HepG2 (cell line): ENCODE results near the gene TMEM117. TPM values are rescaled to one million over a fixed set of nuclear protein-coding genes. Genes with fewer than 3 reads are reported as not detected.

Source experiments
- ATAC-seq: fragments of 200-7000 bp; cut with Tn5 transposase; 3 replicates; pipeline ENCODE4 v1.9.1; 2020; ENCODE audit warnings: mild to moderate bottlenecking, moderate library complexity
- BruUV-seq: library from RNA; stranded (reverse); fragments of 400-500 nt; replicated peaks from 2 replicates; lab custom pipeline; 2021; lab: Mats Ljungman, UMichigan
- CTCF ChIA-PET: fragments of 300-600 bp; formaldehyde crosslinking; extraction: SDS; loops from one replicate; lab custom pipeline; 2021; ENCODE audit warnings: low total read pairs, inconsistent platforms, low intra/inter-chr PET ratio; lab: Yijun Ruan, JAX
- POLR2A ChIA-PET: fragments of 350-600 bp; sonication (Branson Sonifier 250); formaldehyde crosslinking; loops from one replicate; lab custom pipeline; 2020; ENCODE audit warnings: antibody characterized with exemption, inconsistent platforms; lab: Yijun Ruan, JAX
- DNase-seq: peaks from one replicate; pipeline ENCODE4 v3.0.0-alpha.2; 2015; ENCODE audit warnings: low spot score
- FAIRE-seq: peaks from 3 replicates; lab custom pipeline; 2011; peaks lifted over from hg19 to GRCh38; lab: Jason Lieb, UNC
- H2AFZ ChIP-seq: one replicate; pipeline ENCODE4 v1.6.1; 2011; ENCODE audit warnings: low read length, inconsistent platforms
- H3K27ac ChIP-seq: fragments of 300-600 bp; 3 replicates; pipeline ENCODE4 v1.8.0; 2011; ENCODE audit warnings: mixed run types, mild to moderate bottlenecking, mixed read lengths, low read length, inconsistent platforms; ENCODE audit not compliant: insufficient read depth; ENCODE audit errors: extremely low read length
- H3K27me3 ChIP-seq, 2 experiments: fragments of 200-600 bp in 1 of 2; 2 replicates in 1 of 2; 3 replicates in 1 of 2; pipeline versions ENCODE4 v1.6.0 to v1.8.0; 2011; ENCODE audit warnings: low read length in 2 of 2, mild to moderate bottlenecking in 2 of 2, moderate library complexity in 2 of 2, inconsistent platforms in 1 of 2; ENCODE audit not compliant: insufficient read depth in 2 of 2, control insufficient read depth in 1 of 2
- H3K36me3 ChIP-seq, 2 experiments: fragments of 200-600 bp in 1 of 2; replicated peaks in 1 of 2; 2 replicates in 1 of 2; 3 replicates in 1 of 2; pipeline versions ENCODE4 v1.5.1 to v1.8.0; 2011; ENCODE audit warnings: low read length in 2 of 2, inconsistent platforms in 1 of 2; ENCODE audit not compliant: insufficient read depth in 2 of 2, control insufficient read depth in 1 of 2
- H3K4me1 ChIP-seq: 2 replicates; pipeline ENCODE4 v1.5.1; 2012; ENCODE audit warnings: low read length, inconsistent platforms; ENCODE audit not compliant: insufficient read depth
- H3K4me2 ChIP-seq: 2 replicates; pipeline ENCODE4 v1.6.0; 2011; ENCODE audit warnings: low read depth, low read length, inconsistent platforms
- H3K4me3 ChIP-seq, 3 experiments: fragments of 200-600 bp in 1 of 3; sonication (generic), shearing (Covaris generic) in 1 of 3; replicated peaks in 1 of 3; 2 replicates each; pipeline ENCODE4 v1.5.1; 2011 to 2016; ENCODE audit warnings: low read length in 3 of 3, inconsistent platforms in 2 of 3, low read depth in 2 of 3, mild to moderate bottlenecking in 2 of 3, control low read depth in 1 of 3, mixed read lengths in 1 of 3; ENCODE audit not compliant: insufficient read depth in 1 of 3
- H3K79me2 ChIP-seq: one replicate; pipeline ENCODE4 v1.6.1; 2011; ENCODE audit warnings: low read length, inconsistent platforms; ENCODE audit not compliant: insufficient read depth
- H3K9ac ChIP-seq: 2 replicates; pipeline ENCODE4 v1.6.0; 2011; ENCODE audit warnings: mild to moderate bottlenecking, low read depth, low read length, inconsistent platforms; ENCODE audit not compliant: insufficient read depth
- H3K9me3 ChIP-seq: 2 replicates; pipeline ENCODE4 v1.5.1; 2012; ENCODE audit warnings: mild to moderate bottlenecking, low read length
- H4K20me1 ChIP-seq: 2 replicates; pipeline ENCODE4 v1.6.0; 2011; ENCODE audit warnings: inconsistent platforms, mild to moderate bottlenecking, low read length, moderate library complexity; ENCODE audit not compliant: insufficient read depth
- ARNT2 ChIP-seq: sonication (generic); formaldehyde crosslinking; IDR thresholded peaks from 2 replicates; pipeline ENCODE4 v1.8.0; 2022; ENCODE audit warnings: mild to moderate bottlenecking, low read depth, missing genetic modification reagents, moderate library complexity
- CENPT ChIP-seq: sonication (generic); formaldehyde crosslinking; IDR thresholded peaks from 2 replicates; pipeline ENCODE4 v1.8.0; 2022; ENCODE audit warnings: low read depth, mild to moderate bottlenecking, moderate library complexity, missing genetic modification reagents
- GATAD1 ChIP-seq: IDR thresholded peaks from 2 replicates; pipeline ENCODE4 v1.6.1; 2016; ENCODE audit warnings: missing genetic modification reagents, missing compliant biosample characterization
- GATAD2A ChIP-seq: IDR thresholded peaks from 2 replicates; pipeline ENCODE4 v1.6.1; 2016
- HMG20A ChIP-seq: IDR thresholded peaks from 2 replicates; pipeline ENCODE4 v1.6.1; 2016; ENCODE audit warnings: borderline replicate concordance
- HNRNPUL1 ChIP-seq: fragments of 200-400 bp; formaldehyde crosslinking; IDR thresholded peaks from 2 replicates; pipeline ENCODE4 v1.6.1; 2017; ENCODE audit warnings: low read depth, mild to moderate bottlenecking, low read length, moderate library complexity
- MBNL3 ChIP-seq: fragments of 250-450 bp; sonication (Bioruptor Pico); conservative IDR thresholded peaks from 2 replicates; pipeline ENCODE4 v1.8.0; 2022; ENCODE audit warnings: mild to moderate bottlenecking, inconsistent platforms
- MYC ChIP-seq: sonication (generic); formaldehyde crosslinking; IDR thresholded peaks from 2 replicates; pipeline ENCODE4 v1.9.0; 2021; ENCODE audit warnings: missing genetic modification reagents, borderline replicate concordance
- PTBP1 ChIP-seq: fragments of 200-400 bp; formaldehyde crosslinking; IDR thresholded peaks from 2 replicates; pipeline ENCODE4 v1.6.1; 2018; ENCODE audit warnings: low read length, low read depth; ENCODE audit not compliant: poor library complexity, severe bottlenecking
- RXRA ChIP-seq: sonication (generic); formaldehyde crosslinking; IDR thresholded peaks from 2 replicates; pipeline ENCODE4 v1.5.1; 2020; ENCODE audit warnings: missing genetic modification reagents
- ZFY ChIP-seq: sonication (generic); formaldehyde crosslinking; IDR thresholded peaks from 2 replicates; pipeline ENCODE4 v1.4.0; 2020; ENCODE audit warnings: missing genetic modification reagents
- ZNF12 ChIP-seq: sonication (generic); formaldehyde crosslinking; IDR thresholded peaks from 2 replicates; pipeline ENCODE4 v1.5.0; 2020; ENCODE audit warnings: missing genetic modification reagents
- ZNF333 ChIP-seq: sonication (generic); formaldehyde crosslinking; IDR thresholded peaks from 2 replicates; pipeline ENCODE4 v1.4.0; 2020; ENCODE audit warnings: mild to moderate bottlenecking, missing genetic modification reagents, borderline replicate concordance
- ZNF674 ChIP-seq: sonication (generic); formaldehyde crosslinking; IDR thresholded peaks from 2 replicates; pipeline ENCODE4 v1.5.0; 2020; ENCODE audit warnings: low read depth, mild to moderate bottlenecking, missing genetic modification reagents
- ZNF781 ChIP-seq: sonication (generic); formaldehyde crosslinking; IDR thresholded peaks from 2 replicates; pipeline ENCODE4 v1.5.1; 2020; ENCODE audit warnings: borderline replicate concordance, mild to moderate bottlenecking, missing genetic modification reagents; ENCODE audit errors: not compliant biosample characterization
- WGBS: methylation state at CpG from one replicate; pipeline ENCODE4 v1.1.6; 2017; ENCODE audit warnings: low lambda C conversion rate; 5-methylcytosine and 5-hydroxymethylcytosine counted together
- in situ Hi-C: cut with HindIII; loops from 2 replicates; pipeline ENCODE4 v1.10.0; 2017; ENCODE audit warnings: low pct_unique_long_range_greater_than_20kb; ENCODE audit not compliant: extremely low pct_ligation_motif_present
- intact Hi-C: fragments of 100-400 bp; cut with micrococcal nuclease; formaldehyde crosslinking; loops from one replicate; pipeline ENCODE4 v1.10.0; 2022; ENCODE audit not compliant: unreplicated experiment
- polyA plus RNA-seq, 8 experiments: library from polyadenylated mRNA; depleted of rRNA in 3 of 8; stranded (reverse) in 7 of 8; unstranded in 1 of 8; fragments of >200 nt; fragmentation: Illumina TruSeq in 4 of 8; extraction: Trizol in 4 of 8; gene quantifications; 2 replicates each; pipeline versions ENCODE4 v1.2.1 to v1.2.3, GENCODE V29; 2011 to 2016; ENCODE audit warnings: low read depth in 4 of 8, missing spikeins in 1 of 8, mixed read lengths in 1 of 8; ENCODE audit not compliant: insufficient read depth in 1 of 8
- total RNA-seq, 5 experiments: library from RNA; depleted of rRNA; stranded (reverse); fragments of >200 nt; fragmentation: Illumina TruSeq; extraction: Trizol; gene quantifications; 2 replicates each; pipeline ENCODE4 v1.2.3, GENCODE V29; 2016; ENCODE audit warnings: low read depth in 1 of 5
- TF ChIP-seq, protein P1 (sequence below): fragments of 450-650 bp; IDR thresholded peaks from 2 replicates; pipeline ENCODE4 v1.6.1; 2017; ENCODE audit warnings: mild to moderate bottlenecking
- TF ChIP-seq, protein P2 (sequence below): sonication (generic); formaldehyde crosslinking; IDR thresholded peaks from 2 replicates; pipeline ENCODE4 v1.5.1; 2020; ENCODE audit warnings: missing genetic modification reagents, mild to moderate bottlenecking, borderline replicate concordance
- TF ChIP-seq, protein P3 (sequence below): sonication (generic); formaldehyde crosslinking; IDR thresholded peaks from 2 replicates; pipeline ENCODE4 v1.4.0; 2020; ENCODE audit warnings: missing genetic modification reagents, low read depth, mild to moderate bottlenecking, borderline replicate concordance

TMEM117 gene
- total and polyA plus RNA-seq, 2 of the 13 experiments (the other 11 are each of a cell fraction or from before 2014, with no cell fraction given), result 2.8 to 8.5 TPM

DNA sequence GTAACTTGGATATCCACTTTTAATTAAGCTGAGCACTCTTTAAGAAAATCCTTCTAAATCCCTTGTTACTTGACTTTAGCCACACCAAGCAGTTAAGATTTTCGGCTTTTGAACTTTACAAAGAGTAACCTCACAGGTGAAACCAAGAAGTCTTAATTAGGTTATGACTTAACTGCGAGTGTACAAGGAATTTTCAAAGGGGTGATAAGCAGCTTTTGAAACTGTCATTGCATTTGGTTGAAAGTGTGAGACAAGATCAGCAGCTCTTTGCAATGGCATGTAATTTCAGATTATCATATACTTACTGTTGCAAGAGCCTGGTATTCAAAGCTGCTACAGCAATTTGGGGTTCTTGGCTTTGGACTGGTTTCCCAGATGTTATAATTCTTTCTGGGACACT lies 137.5 kb downstream of the TMEM117 start:
- CTCF ChIA-PET, result no interaction called here
- FAIRE-seq, result no peak
- TF ChIP-seq, protein P1, sequence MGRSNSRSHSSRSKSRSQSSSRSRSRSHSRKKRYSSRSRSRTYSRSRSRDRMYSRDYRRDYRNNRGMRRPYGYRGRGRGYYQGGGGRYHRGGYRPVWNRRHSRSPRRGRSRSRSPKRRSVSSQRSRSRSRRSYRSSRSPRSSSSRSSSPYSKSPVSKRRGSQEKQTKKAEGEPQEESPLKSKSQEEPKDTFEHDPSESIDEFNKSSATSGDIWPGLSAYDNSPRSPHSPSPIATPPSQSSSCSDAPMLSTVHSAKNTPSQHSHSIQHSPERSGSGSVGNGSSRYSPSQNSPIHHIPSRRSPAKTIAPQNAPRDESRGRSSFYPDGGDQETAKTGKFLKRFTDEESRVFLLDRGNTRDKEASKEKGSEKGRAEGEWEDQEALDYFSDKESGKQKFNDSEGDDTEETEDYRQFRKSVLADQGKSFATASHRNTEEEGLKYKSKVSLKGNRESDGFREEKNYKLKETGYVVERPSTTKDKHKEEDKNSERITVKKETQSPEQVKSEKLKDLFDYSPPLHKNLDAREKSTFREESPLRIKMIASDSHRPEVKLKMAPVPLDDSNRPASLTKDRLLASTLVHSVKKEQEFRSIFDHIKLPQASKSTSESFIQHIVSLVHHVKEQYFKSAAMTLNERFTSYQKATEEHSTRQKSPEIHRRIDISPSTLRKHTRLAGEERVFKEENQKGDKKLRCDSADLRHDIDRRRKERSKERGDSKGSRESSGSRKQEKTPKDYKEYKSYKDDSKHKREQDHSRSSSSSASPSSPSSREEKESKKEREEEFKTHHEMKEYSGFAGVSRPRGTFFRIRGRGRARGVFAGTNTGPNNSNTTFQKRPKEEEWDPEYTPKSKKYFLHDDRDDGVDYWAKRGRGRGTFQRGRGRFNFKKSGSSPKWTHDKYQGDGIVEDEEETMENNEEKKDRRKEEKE, result no peak
- TF ChIP-seq ZNF12 (CRISPR knock-in tag) (no peak), MYC (CRISPR knock-in tag) (no peak), HMG20A (CRISPR knock-in tag) (no peak), ZNF674 (CRISPR knock-in tag) (no peak), CENPT (CRISPR knock-in tag) (no peak), GATAD1 (CRISPR knock-in tag) (no peak), PTBP1 (no peak), GATAD2A (CRISPR knock-in tag) (no peak), MBNL3 (CRISPR knock-in tag) (no peak), ZFY (CRISPR knock-in tag) (no peak), HNRNPUL1 (no peak), ARNT2 (CRISPR knock-in tag) (no peak), ZNF781 (CRISPR knock-in tag) (no peak), ZNF333 (CRISPR knock-in tag) (no peak), RXRA (CRISPR knock-in tag) (no peak)
- TF ChIP-seq, protein P2, sequence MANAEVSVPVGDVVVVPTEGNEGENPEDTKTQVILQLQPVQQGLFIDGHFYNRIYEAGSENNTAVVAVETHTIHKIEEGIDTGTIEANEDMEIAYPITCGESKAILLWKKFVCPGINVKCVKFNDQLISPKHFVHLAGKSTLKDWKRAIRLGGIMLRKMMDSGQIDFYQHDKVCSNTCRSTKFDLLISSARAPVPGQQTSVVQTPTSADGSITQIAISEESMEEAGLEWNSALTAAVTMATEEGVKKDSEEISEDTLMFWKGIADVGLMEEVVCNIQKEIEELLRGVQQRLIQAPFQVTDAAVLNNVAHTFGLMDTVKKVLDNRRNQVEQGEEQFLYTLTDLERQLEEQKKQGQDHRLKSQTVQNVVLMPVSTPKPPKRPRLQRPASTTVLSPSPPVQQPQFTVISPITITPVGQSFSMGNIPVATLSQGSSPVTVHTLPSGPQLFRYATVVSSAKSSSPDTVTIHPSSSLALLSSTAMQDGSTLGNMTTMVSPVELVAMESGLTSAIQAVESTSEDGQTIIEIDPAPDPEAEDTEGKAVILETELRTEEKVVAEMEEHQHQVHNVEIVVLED (CRISPR knock-in tag), result no peak
- TF ChIP-seq, protein P3, sequence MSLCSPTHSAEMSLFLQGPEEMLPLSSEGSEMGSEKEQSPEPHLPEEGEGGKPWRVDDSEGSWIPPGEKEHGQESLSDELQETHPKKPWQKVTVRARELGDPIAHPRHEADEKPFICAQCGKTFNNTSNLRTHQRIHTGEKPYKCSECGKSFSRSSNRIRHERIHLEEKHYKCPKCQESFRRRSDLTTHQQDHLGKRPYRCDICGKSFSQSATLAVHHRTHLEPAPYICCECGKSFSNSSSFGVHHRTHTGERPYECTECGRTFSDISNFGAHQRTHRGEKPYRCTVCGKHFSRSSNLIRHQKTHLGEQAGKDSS (CRISPR knock-in tag), result no peak

More for the DNA sequence above, 137.5 kb downstream of the TMEM117 start:
- no peaks in the 10 kb centered on the region for H3K79me2 ChIP-seq
- no peaks in the 10 kb centered on the region for H3K4me1 ChIP-seq
- WGBS, result 88% methylated on average over 2 of the region's 2 CpGs
- H3K4me2 ChIP-seq, result no peak overlapping the region
- H3K36me3 ChIP-seq, result no peaks in the 10 kb centered on the region
- no peaks in the 10 kb centered on the region for H3K27me3 ChIP-seq
- no peaks in the 10 kb centered on the region for H4K20me1 ChIP-seq
- no peak overlapping the region for H3K9ac ChIP-seq
- H3K4me3 ChIP-seq, result no peak overlapping the region
- ATAC-seq, result no peak
- no peak overlapping the region for H3K27ac ChIP-seq
- in situ Hi-C loops (no loop called here), intact Hi-C loops (no loop called here)
- no TSS peak for BruUV-seq
- no peak overlapping the region for H2AFZ ChIP-seq
- DNase-seq, result no peak
- POLR2A ChIA-PET, result no interaction called here
- H3K9me3 ChIP-seq, result peaks cover under 1% of the 10 kb centered on the region; the same call in 1 of the 2 replicates
